ENCODE results near the gene PLPP2. TPM values are rescaled to one million over a fixed set of nuclear protein-coding genes. Genes with fewer than 3 reads are reported as not detected.

PLPP2 gene
- total RNA-seq, 1 donor from 2014 or later = 8.0 TPM

GRCh38 chr19:279656-280055, 11.5 kb downstream of the PLPP2 start:
- H3K27me3 Mint-ChIP-seq (ENCODE audit: low read depth) = peaks cover 35% of the 10 kb centered on the region
- no peaks in the 10 kb centered on the region for H3K9me3 Mint-ChIP-seq
- H3K4me1 Mint-ChIP-seq = no peaks in the 10 kb centered on the region
- no peak for TF ChIP-seq CTCF (IDR thresholded peaks at IDR 0.05; ENCODE audit: unreplicated experiment)
- no peak overlapping the region for H3K4me3 Mint-ChIP-seq
- no peaks in the 10 kb centered on the region for H3K36me3 Mint-ChIP-seq
- no peak for DNase-seq (ENCODE audit: low spot score in 2 of 2, unreplicated experiment in 2 of 2)
- H3K27ac Mint-ChIP-seq = no peak overlapping the region

GRCh38 chr19:279231-279630, 12.0 kb downstream of the PLPP2 start:
- H3K36me3 Mint-ChIP-seq = no peaks in the 10 kb centered on the region
- no peaks in the 10 kb centered on the region for H3K4me1 Mint-ChIP-seq
- no peaks in the 10 kb centered on the region for H3K9me3 Mint-ChIP-seq
- DNase-seq (ENCODE audit: low spot score in 2 of 2, unreplicated experiment in 2 of 2) = no peak
- no peak for TF ChIP-seq CTCF (IDR thresholded peaks at IDR 0.05; ENCODE audit: unreplicated experiment)
- peaks cover 38% of the 10 kb centered on the region for H3K27me3 Mint-ChIP-seq (ENCODE audit: low read depth)
- no peak overlapping the region for H3K27ac Mint-ChIP-seq
- no peak overlapping the region for H3K4me3 Mint-ChIP-seq

GRCh38 chr19:277581-278165, 13.5 kb downstream of the PLPP2 start:
- H3K36me3 Mint-ChIP-seq = no peaks in the 10 kb centered on the region
- no peak for TF ChIP-seq CTCF (IDR thresholded peaks at IDR 0.05; ENCODE audit: unreplicated experiment)
- H3K4me3 Mint-ChIP-seq = no peak overlapping the region
- peaks cover 51% of the 10 kb centered on the region for H3K27me3 Mint-ChIP-seq (ENCODE audit: low read depth)
- no peak for DNase-seq (ENCODE audit: low spot score in 2 of 2, unreplicated experiment in 2 of 2)
- no peaks in the 10 kb centered on the region for H3K9me3 Mint-ChIP-seq
- no peak overlapping the region for H3K27ac Mint-ChIP-seq
- H3K4me1 Mint-ChIP-seq = no peaks in the 10 kb centered on the region

GRCh38 chr19:277131-277530, 14.1 kb downstream of the PLPP2 start:
- Mint-ChIP-seq H3K4me3 (no peak overlapping the region), H3K27ac (no peak overlapping the region), H3K27me3 (ENCODE audit: low read depth) (peaks cover 53% of the 10 kb centered on the region), H3K9me3 (no peaks in the 10 kb centered on the region), H3K36me3 (no peaks in the 10 kb centered on the region), H3K4me1 (no peaks in the 10 kb centered on the region)
- TF ChIP-seq CTCF (IDR thresholded peaks at IDR 0.05; ENCODE audit: unreplicated experiment) = no peak
- DNase-seq (ENCODE audit: low spot score in 2 of 2, unreplicated experiment in 2 of 2) = no peak

- Mint-ChIP-seq H3K27me3 (ENCODE audit: low read depth) (peaks cover 57% of the 10 kb centered on the region), H3K9me3 (no peaks in the 10 kb centered on the region), H3K27ac (no peak overlapping the region), H3K4me1 (no peaks in the 10 kb centered on the region), H3K4me3 (no peak overlapping the region), H3K36me3 (no peaks in the 10 kb centered on the region)
- no peak for DNase-seq (ENCODE audit: low spot score in 2 of 2, unreplicated experiment in 2 of 2)
- no peak for TF ChIP-seq CTCF (IDR thresholded peaks at IDR 0.05; ENCODE audit: unreplicated experiment)
Observed at GRCh38 chr19:275958-276646, 15.1 kb downstream of the PLPP2 start.

Measured in mesothelial cell of epicardium (in vitro differentiated cells).